ENCODE measurements around the gene SLC39A11. TPM values are rescaled to one million over a fixed set of nuclear protein-coding genes. Genes with fewer than 3 reads are reported as not detected.

Gene SLC39A11
- total RNA-seq, 1 donor from 2014 or later, result 4.9 TPM

GRCh38 chr17:72648702-72649101, 443.8 kb downstream of the SLC39A11 start:
- Histone ChIP-seq H3K4me3 (no peak overlapping the region), H3K36me3 (peaks cover 0 to 7% of the 10 kb centered on the region in 2 donors), H3K27me3 (no peaks in the 10 kb centered on the region), H3K27ac (no peak overlapping the region), H3K9me3 (no peaks in the 10 kb centered on the region), H3K4me1 (no peaks in the 10 kb centered on the region)
- intact Hi-C loops (cut with DNase I), result no loop called here
- TF ChIP-seq CTCF (IDR thresholded peaks at IDR 0.05), result no peak
- DNase-seq (ENCODE audit: low spot score in 2 of 2), result no peak

GRCh38 chr17:72646176-72646575, 446.3 kb downstream of the SLC39A11 start:
- H3K9me3 ChIP-seq, result no peaks in the 10 kb centered on the region
- DNase-seq (ENCODE audit: low spot score in 2 of 2), result no peak
- no peaks in the 10 kb centered on the region for H3K27me3 ChIP-seq
- no peaks in the 10 kb centered on the region for H3K4me1 ChIP-seq
- peaks cover 0 to 7% of the 10 kb centered on the region in 2 donors for H3K36me3 ChIP-seq
- no peak for TF ChIP-seq CTCF (IDR thresholded peaks at IDR 0.05)
- intact Hi-C loops (cut with DNase I), result no loop called here
- no peak overlapping the region for H3K4me3 ChIP-seq
- H3K27ac ChIP-seq, result no peak overlapping the region

GRCh38 chr17:72644492-72644891, 448.0 kb downstream of the SLC39A11 start:
- Histone ChIP-seq H3K27me3 (no peaks in the 10 kb centered on the region), H3K9me3 (no peaks in the 10 kb centered on the region), H3K4me1 (no peaks in the 10 kb centered on the region), H3K36me3 (peaks cover 0 to 7% of the 10 kb centered on the region in 2 donors), H3K4me3 (no peak overlapping the region), H3K27ac (no peak overlapping the region)
- DNase-seq (ENCODE audit: low spot score in 2 of 2), result no peak
- TF ChIP-seq CTCF (IDR thresholded peaks at IDR 0.05), result no peak
- intact Hi-C loops (cut with DNase I), result no loop called here

GRCh38 chr17:72643575-72644216, 448.8 kb downstream of the SLC39A11 start:
- H3K27me3 ChIP-seq, result no peaks in the 10 kb centered on the region
- no peaks in the 10 kb centered on the region for H3K4me1 ChIP-seq
- H3K36me3 ChIP-seq, result peaks cover 0 to 3% of the 10 kb centered on the region in 2 donors
- TF ChIP-seq CTCF (IDR thresholded peaks at IDR 0.05), result no peak
- no peak overlapping the region for H3K27ac ChIP-seq
- no peaks in the 10 kb centered on the region for H3K9me3 ChIP-seq
- intact Hi-C loops (cut with DNase I), result no loop called here
- DNase-seq (ENCODE audit: low spot score in 2 of 2), result no peak
- H3K4me3 ChIP-seq, result no peak overlapping the region

- TF ChIP-seq CTCF (IDR thresholded peaks at IDR 0.05), result no peak
- DNase-seq (ENCODE audit: low spot score in 2 of 2), result no peak
- no peaks in the 10 kb centered on the region for H3K36me3 ChIP-seq
- no peak overlapping the region for H3K27ac ChIP-seq
- H3K4me1 ChIP-seq, result no peaks in the 10 kb centered on the region
- H3K4me3 ChIP-seq, result no peak overlapping the region
- intact Hi-C loops (cut with DNase I), result no loop called here
- no peaks in the 10 kb centered on the region for H3K9me3 ChIP-seq
- H3K27me3 ChIP-seq, result no peaks in the 10 kb centered on the region
Measured at GRCh38 chr17:72642720-72643119, 449.8 kb downstream of the SLC39A11 start.
